ENCODE results near the gene PRDX2. TPM values are rescaled to one million over a fixed set of nuclear protein-coding genes. Genes with fewer than 3 reads are reported as not detected.
A peak's percentile ranks its signal among the peaks of the same experiment; 100 is the strongest.
"Not testable (repeated sequence)": the region's sequence is repeated elsewhere in the genome, so short reads cannot be mapped to it uniquely, and the experiment has no call there.

The PRDX2 gene
- 100 to 1,000 TPM; 293 to 612 (median 357) TPM for total RNA-seq

DNA sequence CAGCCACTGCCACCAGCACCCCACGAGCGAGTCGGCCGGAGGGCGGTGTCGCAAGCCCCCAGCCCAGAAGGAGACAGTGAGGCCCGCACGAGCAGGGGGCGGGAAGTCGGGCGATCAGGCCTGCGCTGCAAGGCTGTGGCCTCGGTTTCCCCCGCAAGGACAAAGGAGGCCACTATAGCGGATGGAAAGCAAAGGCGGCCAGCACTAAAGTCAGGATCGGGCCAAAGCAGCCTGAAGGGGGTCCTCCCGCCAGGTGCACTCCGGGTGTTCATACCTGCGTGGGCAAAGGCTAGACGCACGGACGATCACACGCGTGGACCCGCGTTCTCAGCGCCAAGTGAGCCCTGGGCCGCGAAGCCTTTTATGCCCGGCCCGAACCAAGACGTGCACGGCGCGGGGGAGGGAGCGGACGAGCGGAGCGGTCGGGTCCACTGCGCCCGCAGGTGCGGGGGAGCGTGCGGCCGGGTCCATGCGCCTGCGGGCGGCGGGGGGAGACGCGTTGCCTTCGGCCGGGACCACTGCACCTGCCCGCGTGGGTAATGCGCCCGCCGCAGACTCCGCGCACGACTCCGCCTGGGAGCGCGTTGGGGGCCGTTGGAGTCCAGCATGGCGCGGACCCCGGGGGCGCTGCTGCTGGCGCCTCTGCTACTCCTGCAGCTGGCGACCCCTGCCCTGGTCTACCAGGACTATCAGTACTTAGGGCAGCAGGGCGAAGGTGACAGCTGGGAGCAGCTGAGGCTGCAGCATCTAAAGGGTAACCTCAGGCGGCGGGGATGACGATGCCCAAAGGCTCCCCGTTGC lies at the start of gene PRDX2, which contains the start of gene THSD8:
PRDX2 (minus strand) TSS at position 335 of the 801 bp plus-strand sequence. CDS start 539 bp downstream, outside the sequence.
THSD8 (plus strand) TSS at position 604 of the 801 bp plus-strand sequence; CDS start at position 607, 3 bp downstream.
- H3K4me3 ChIP-seq, result peak within 1 kb of the TSS; percentile 67 to 92 (median 84)
- peak within 1 kb of the TSS; percentile 48 to 70 for H3K27ac ChIP-seq
- H3K4me1 ChIP-seq (replicated peaks in 1 of 2), result peaks cover 12 to 13% of the 10 kb centered on the region in 2 donors
- ATAC-seq (replicated peaks in 6 of 8), result peak; percentile 64 to 83 (median 78)
- 0% methylated on average over 1 to 19 of the region's 78 CpGs; no CpG with 5 or more reads in 5 of the 10 experiments for WGBS, 10 experiments
- in situ Hi-C loops (cut with MboI; ENCODE audit: low pct_unique_long_range_greater_than_20kb in 2 of 9, low sequenced_read_pairs in 9 of 9, unreplicated experiment in 9 of 9), result no loop called here

GRCh38 chr19:12847159-12848139 lies 45.8 kb upstream of the PRDX2 start:
- Histone ChIP-seq H3K4me3 (peak overlapping the region in 2 of 5 donors; percentile 0 to 4), H3K27ac (no peak overlapping the region), H3K4me1 (replicated peaks in 1 of 2) (peaks cover 3 to 10% of the 10 kb centered on the region in 2 donors)
- ATAC-seq (replicated peaks in 6 of 8), result peak; percentile 93 to 99 (median 94)
- in situ Hi-C loops (cut with MboI; ENCODE audit: low pct_unique_long_range_greater_than_20kb in 2 of 9, low sequenced_read_pairs in 9 of 9, unreplicated experiment in 9 of 9), result loop anchor here in 1 of 9 experiments (10.0 kb wide), 1 partner anchor 83 kb away; no protein-coding TSS in a partner anchor
- 0 to 77% (median 14%) methylated on average over 1 to 12 of the region's 69 CpGs; no CpG with 5 or more reads in 4 of the 10 experiments for WGBS, 10 experiments

DNA sequence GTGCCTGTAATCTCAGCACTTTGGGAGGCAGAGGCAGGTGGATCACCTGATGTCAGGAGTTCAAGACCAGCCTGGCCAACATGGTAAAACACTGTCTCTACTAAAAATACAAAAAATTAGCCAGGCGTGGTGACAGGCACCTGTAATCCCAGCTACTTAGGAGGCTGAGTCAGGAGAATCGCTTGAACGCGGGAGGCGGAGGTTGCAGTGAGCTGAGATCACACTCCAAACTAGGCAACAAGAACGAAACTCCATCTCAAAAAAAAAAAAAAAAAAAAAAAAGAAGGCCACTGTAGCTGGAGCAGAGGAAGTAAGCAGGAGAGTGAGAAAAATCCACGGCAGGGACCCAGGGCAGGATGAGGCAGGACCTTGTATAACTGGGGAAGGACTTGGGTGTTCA lies 45.0 kb upstream of the PRDX2 start:
- 60 to 100% (median 88%) methylated on average over 1 to 6 of the region's 7 CpGs for WGBS, 10 experiments
- ATAC-seq (replicated peaks in 6 of 8), result peak in 1 of 8 experiments; percentile 1
- H3K4me3 ChIP-seq, H3K27ac ChIP-seq: not testable (repeated sequence)
- H3K4me1 ChIP-seq (replicated peaks in 1 of 2), result peaks cover 9 to 15% of the 10 kb centered on the region in 2 donors
- in situ Hi-C loops (cut with MboI; ENCODE audit: low pct_unique_long_range_greater_than_20kb in 2 of 9, low sequenced_read_pairs in 9 of 9, unreplicated experiment in 9 of 9), result loop anchor here in 1 of 9 experiments (10.0 kb wide), 1 partner anchor 82 kb away; no protein-coding TSS in a partner anchor

DNA sequence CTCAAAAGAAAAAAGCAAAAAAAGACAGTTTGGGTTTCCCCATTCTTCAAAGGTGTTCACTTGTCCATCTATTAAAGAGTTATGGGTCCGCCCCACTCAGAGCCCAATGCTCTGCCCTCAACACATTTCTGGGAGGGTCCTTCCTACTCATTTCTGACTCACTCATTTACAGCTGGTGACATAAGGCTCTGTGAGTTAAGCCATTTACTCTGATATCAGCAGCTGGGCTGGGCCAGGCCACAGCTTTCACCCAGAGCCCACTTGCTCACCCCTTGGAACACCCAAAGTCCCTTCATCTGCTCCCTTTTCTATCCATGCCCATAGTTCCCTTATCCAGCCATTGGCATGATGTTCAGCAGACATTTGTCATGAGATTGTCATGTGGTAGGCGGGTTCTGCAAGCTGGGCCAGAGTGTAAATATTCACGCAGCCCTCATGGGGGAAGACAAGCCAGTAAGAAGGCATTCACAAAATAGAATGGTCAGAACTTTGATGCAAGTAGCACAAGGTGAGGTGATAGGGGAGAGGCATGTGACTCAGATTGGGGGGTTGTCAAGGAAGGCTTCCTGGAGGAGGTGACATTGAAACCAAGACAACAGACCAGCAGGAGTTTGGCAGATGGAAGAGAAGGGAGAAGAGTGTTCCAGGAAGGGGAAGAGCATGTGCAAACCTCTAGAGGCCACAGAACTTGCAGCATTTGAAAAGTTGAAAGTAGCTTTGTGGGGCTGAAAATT lies 42.6 kb upstream of the PRDX2 start:
- Histone ChIP-seq H3K4me1 (replicated peaks in 1 of 2) (peaks cover 24 to 26% of the 10 kb centered on the region in 2 donors), H3K27ac (no peak overlapping the region), H3K4me3 (no peak overlapping the region)
- in situ Hi-C loops (cut with MboI; ENCODE audit: low pct_unique_long_range_greater_than_20kb in 2 of 9, low sequenced_read_pairs in 9 of 9, unreplicated experiment in 9 of 9), result loop anchor here in 1 of 9 experiments (10.0 kb wide), 1 partner anchor 79 kb away; no protein-coding TSS in a partner anchor
- WGBS, 10 experiments, result 40 to 100% (median 87%) methylated on average over 1 to 3 of the region's 3 CpGs; no CpG with 5 or more reads in 2 of the 10 experiments
- peak in 3 of 8 experiments; percentile 2 to 21 (median 10) for ATAC-seq (replicated peaks in 6 of 8)

DNA sequence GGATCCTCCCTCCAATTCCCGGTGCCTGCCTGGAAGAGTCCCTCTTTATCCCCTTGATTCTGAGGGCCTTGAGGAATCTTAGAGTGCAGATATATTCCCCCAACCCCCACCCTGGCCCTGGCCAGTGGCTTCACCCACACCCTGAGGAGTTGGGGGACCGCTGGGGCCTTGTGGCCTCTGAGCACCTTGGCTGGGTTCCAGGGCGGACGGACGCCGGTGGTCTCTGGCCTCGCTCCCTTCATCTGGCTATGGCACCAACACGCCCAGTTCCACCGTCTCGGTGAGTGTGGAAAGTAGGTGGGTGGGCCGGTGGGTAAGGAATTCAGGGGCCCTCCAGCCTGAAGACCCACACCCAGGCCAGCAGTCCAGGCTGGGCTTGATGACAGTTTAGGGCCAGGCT lies 41.7 kb upstream of the PRDX2 start:
- no peak for ATAC-seq (replicated peaks in 6 of 8)
- Histone ChIP-seq H3K4me1 (replicated peaks in 1 of 2) (peaks cover 25 to 26% of the 10 kb centered on the region in 2 donors), H3K4me3 (no peak overlapping the region), H3K27ac (no peak overlapping the region)
- in situ Hi-C loops (cut with MboI; ENCODE audit: low pct_unique_long_range_greater_than_20kb in 2 of 9, low sequenced_read_pairs in 9 of 9, unreplicated experiment in 9 of 9), result loop anchor here in 1 of 9 experiments (10.0 kb wide), 1 partner anchor 79 kb away; no protein-coding TSS in a partner anchor
- WGBS, 10 experiments, result 55 to 100% (median 60%) methylated on average over 1 to 4 of the region's 11 CpGs; no CpG with 5 or more reads in 7 of the 10 experiments

- in situ Hi-C loops (cut with MboI; ENCODE audit: low pct_unique_long_range_greater_than_20kb in 2 of 9, low sequenced_read_pairs in 9 of 9, unreplicated experiment in 9 of 9), result loop anchor here in 1 of 9 experiments (10.0 kb wide), 1 partner anchor 78 kb away; no protein-coding TSS in a partner anchor
- Histone ChIP-seq H3K4me3 (no peak overlapping the region), H3K27ac (no peak overlapping the region), H3K4me1 (replicated peaks in 1 of 2) (peaks cover 25 to 29% of the 10 kb centered on the region in 2 donors)
- ATAC-seq (replicated peaks in 6 of 8), result no peak
- 84 to 92% (median 90%) methylated on average over 2 to 8 of the region's 18 CpGs; no CpG with 5 or more reads in 6 of the 10 experiments for WGBS, 10 experiments
Observed at GRCh38 chr19:12842511-12842910, 40.9 kb upstream of the PRDX2 start.

- H3K4me3 ChIP-seq, result peak overlapping the region; percentile 26 to 92 (median 55)
- H3K4me1 ChIP-seq (replicated peaks in 1 of 2), result peaks cover 21 to 22% of the 10 kb centered on the region in 2 donors
- 0 to 26% (median 0%) methylated on average over 1 to 7 of the region's 29 CpGs; no CpG with 5 or more reads in 4 of the 10 experiments for WGBS, 10 experiments
- peak overlapping the region; percentile 3 to 70 for H3K27ac ChIP-seq
- peak in 7 of 8 experiments; percentile 5 to 77 (median 67) for ATAC-seq (replicated peaks in 6 of 8)
- in situ Hi-C loops (cut with MboI; ENCODE audit: low pct_unique_long_range_greater_than_20kb in 2 of 9, low sequenced_read_pairs in 9 of 9, unreplicated experiment in 9 of 9), result loop anchor here in 1 of 9 experiments (10.0 kb wide), 1 partner anchor 76 kb away; no protein-coding TSS in a partner anchor
Observed at GRCh38 chr19:12841094-12841493, 39.5 kb upstream of the PRDX2 start.

- WGBS, 10 experiments, result 7 to 70% (median 40%) methylated on average over 2 to 16 of the region's 43 CpGs; no CpG with 5 or more reads in 3 of the 10 experiments
- Histone ChIP-seq H3K4me3 (peak overlapping the region; percentile 26 to 92 (median 55)), H3K27ac (peak overlapping the region; percentile 3 to 59), H3K4me1 (replicated peaks in 1 of 2) (peaks cover 21 to 22% of the 10 kb centered on the region in 2 donors)
- ATAC-seq (replicated peaks in 6 of 8), result peak; percentile 12 to 72 (median 46)
- in situ Hi-C loops (cut with MboI; ENCODE audit: low pct_unique_long_range_greater_than_20kb in 2 of 9, low sequenced_read_pairs in 9 of 9, unreplicated experiment in 9 of 9), result loop anchor here in 1 of 9 experiments (10.0 kb wide), 1 partner anchor 76 kb away; no protein-coding TSS in a partner anchor
Observed at GRCh38 chr19:12840091-12841079, 38.8 kb upstream of the PRDX2 start.

- WGBS, 10 experiments, result 0 to 100% (median 45%) methylated on average over 1 to 4 of the region's 21 CpGs; no CpG with 5 or more reads in 4 of the 10 experiments
- ATAC-seq (replicated peaks in 6 of 8), result peak in 5 of 8 experiments; percentile 7 to 27 (median 17)
- peak overlapping the region; percentile 71 to 94 for H3K27ac ChIP-seq
- in situ Hi-C loops (cut with MboI; ENCODE audit: low pct_unique_long_range_greater_than_20kb in 2 of 9, low sequenced_read_pairs in 9 of 9, unreplicated experiment in 9 of 9), result no loop called here
- peaks cover 21 to 22% of the 10 kb centered on the region in 2 donors for H3K4me1 ChIP-seq (replicated peaks in 1 of 2)
- H3K4me3 ChIP-seq, result peak overlapping the region; percentile 44 to 92 (median 67)
Observed at GRCh38 chr19:12838886-12839756, 37.5 kb upstream of the PRDX2 start.
